ENCODE data around the gene TMEM81. TPM values are rescaled to one million over a fixed set of nuclear protein-coding genes. Genes with fewer than 3 reads are reported as not detected.

The TMEM81 gene
- total and polyA plus RNA-seq, 4 donors, result 1.5 to 2.6 (median 2.0) TPM

- peaks cover 0 to 5% (median 3%) of the 10 kb centered on the region in 4 donors for H3K36me3 ChIP-seq (ENCODE audit: control insufficient read depth in 4 of 4, insufficient read depth in 4 of 4, low read length in 4 of 4)
- peak within 1 kb of the TSS; percentile 85 for H3K4me3 ChIP-seq
- 0 to 1% methylated on average over 46 of the region's 46 CpGs for WGBS, 2 donors
- H3K9ac ChIP-seq (ENCODE audit: insufficient read depth in 1 of 2, low read length in 2 of 2), result peak within 1 kb of the TSS; percentile 87 to 95
- DNase-seq (peak; percentile 97 to 99 (median 98)), ATAC-seq (ENCODE audit: insufficient read depth, low FRiP score) (peak; percentile 98)
- H3K27ac ChIP-seq (ENCODE audit: low read depth in 1 of 2, low read length in 1 of 2), result peak within 1 kb of the TSS; percentile 90 to 92
- no peaks in the 10 kb centered on the region for H3K27me3 ChIP-seq (ENCODE audit: control insufficient read depth in 3 of 3, insufficient read depth in 3 of 3, low read length in 2 of 3)
- TF ChIP-seq CTCF (IDR thresholded peaks at IDR 0.05; ENCODE audit: control extremely low read depth, extremely low read depth), result peak; percentile 81
- H3K9me3 ChIP-seq (ENCODE audit: control insufficient read depth in 4 of 4, insufficient read depth in 3 of 4, low read length in 3 of 4), result no peaks in the 10 kb centered on the region
- peaks cover 0 to 23% (median 13%) of the 10 kb centered on the region in 5 donors for H3K4me1 ChIP-seq (ENCODE audit: control insufficient read depth in 5 of 5, insufficient read depth in 5 of 5, low read length in 5 of 5)
Measured at GRCh38 chr1:205121660-205122488, 37.6 kb upstream of the TMEM81 start, which contains the start of gene RBBP5. RBBP5 (minus strand) TSS chr1:205121978; CDS start chr1:205121873, 105 bp downstream.

DNA sequence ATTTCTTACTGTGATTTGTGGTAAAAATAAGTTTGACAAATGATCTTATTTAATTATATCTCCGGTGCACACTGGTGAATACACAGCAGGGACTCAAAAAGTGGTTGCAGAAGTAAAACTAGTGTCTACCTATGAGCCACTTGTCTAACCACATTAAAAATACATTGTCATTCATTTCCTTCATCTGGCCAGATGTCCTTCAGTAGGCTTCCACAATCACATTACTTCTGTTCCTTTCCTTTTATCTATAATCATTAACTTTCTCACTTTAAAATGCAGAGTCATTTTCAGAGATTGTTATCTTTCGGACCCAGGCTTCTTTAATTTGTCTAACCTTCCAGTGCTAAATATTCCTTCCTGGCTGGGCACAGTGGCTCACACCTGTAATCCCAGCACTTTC, 34.5 kb upstream of the TMEM81 start:
- ATAC-seq (ENCODE audit: insufficient read depth, low FRiP score) (no peak), DNase-seq (no peak)
- Histone ChIP-seq H3K36me3 (ENCODE audit: control insufficient read depth in 4 of 4, insufficient read depth in 4 of 4, low read length in 4 of 4) (peaks cover 4 to 9% (median 5%) of the 10 kb centered on the region in 4 donors), H3K27me3 (ENCODE audit: control insufficient read depth in 3 of 3, insufficient read depth in 3 of 3, low read length in 2 of 3) (no peaks in the 10 kb centered on the region), H3K27ac (ENCODE audit: low read depth in 1 of 2, low read length in 1 of 2) (no peak overlapping the region), H3K9me3 (ENCODE audit: control insufficient read depth in 4 of 4, insufficient read depth in 3 of 4, low read length in 3 of 4) (no peaks in the 10 kb centered on the region), H3K4me1 (ENCODE audit: control insufficient read depth in 5 of 5, insufficient read depth in 5 of 5, low read length in 5 of 5) (peaks cover 0 to 23% (median 13%) of the 10 kb centered on the region in 5 donors), H3K4me3 (no peak overlapping the region), H3K9ac (ENCODE audit: insufficient read depth in 1 of 2, low read length in 2 of 2) (no peak overlapping the region)
- WGBS, 2 donors, result 42 to 65% methylated on average over 2 of the region's 2 CpGs
- no peak for TF ChIP-seq CTCF (IDR thresholded peaks at IDR 0.05; ENCODE audit: control extremely low read depth, extremely low read depth)

GRCh38 chr1:205111354-205111753, 27.1 kb upstream of the TMEM81 start:
- TF ChIP-seq CTCF (IDR thresholded peaks at IDR 0.05; ENCODE audit: control extremely low read depth, extremely low read depth), result no peak

More at GRCh38 chr1:205111354-205111753, 27.1 kb upstream of the TMEM81 start:
- no peak overlapping the region for H3K4me3 ChIP-seq
- no peaks in the 10 kb centered on the region for H3K27me3 ChIP-seq (ENCODE audit: control insufficient read depth in 3 of 3, insufficient read depth in 3 of 3, low read length in 2 of 3)
- H3K36me3 ChIP-seq (ENCODE audit: control insufficient read depth in 4 of 4, insufficient read depth in 4 of 4, low read length in 4 of 4), result peaks cover 0 to 18% (median 13%) of the 10 kb centered on the region in 4 donors
- H3K4me1 ChIP-seq (ENCODE audit: control insufficient read depth in 5 of 5, insufficient read depth in 5 of 5, low read length in 5 of 5), result no peaks in the 10 kb centered on the region
- ATAC-seq (ENCODE audit: insufficient read depth, low FRiP score) (no peak), DNase-seq (no peak)
- H3K9me3 ChIP-seq (ENCODE audit: control insufficient read depth in 4 of 4, insufficient read depth in 3 of 4, low read length in 3 of 4), result no peaks in the 10 kb centered on the region
- no peak overlapping the region for H3K9ac ChIP-seq (ENCODE audit: insufficient read depth in 1 of 2, low read length in 2 of 2)
- H3K27ac ChIP-seq (ENCODE audit: low read depth in 1 of 2, low read length in 1 of 2), result no peak overlapping the region
